NCI-H345 treated with DMSO at 0.1 percent for 48 hours (cell line): Measurements from ENCODE around the gene PITPNC1.
A peak's percentile ranks its signal among the peaks of the same experiment; 100 is the strongest.
"Not testable (repeated sequence)": the region's sequence is repeated elsewhere in the genome, so short reads cannot be mapped to it uniquely, and the experiment has no call there.

Experiments
- DNase-seq: peaks from one replicate; lab custom pipeline; 2025; ENCODE audit not compliant: unreplicated experiment; lab: John Stamatoyannopoulos, UW

Gene PITPNC1

GRCh38 chr17:67712375-67712774, 335.3 kb downstream of the PITPNC1 start:
- DNase-seq = no peak

DNA sequence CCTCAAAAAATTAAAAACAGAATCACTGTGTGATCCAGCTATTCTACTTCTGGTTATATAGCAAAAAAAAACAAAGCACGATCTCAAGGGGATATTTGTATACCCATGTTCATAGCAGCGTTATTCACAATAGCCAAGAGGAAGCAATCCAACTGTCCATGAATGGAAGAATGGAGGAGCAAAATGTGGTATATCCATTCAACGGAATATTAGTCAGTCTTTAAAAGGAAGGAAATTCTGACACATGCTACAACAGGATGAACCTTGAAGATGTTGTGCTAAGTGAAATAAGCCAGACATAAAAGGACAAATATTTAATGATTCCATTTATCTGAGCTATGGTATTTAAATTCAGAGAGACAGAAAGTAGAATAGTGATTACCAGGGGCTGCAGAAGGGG, 336.1 kb downstream of the PITPNC1 start:
- no peak for DNase-seq

- DNase-seq = no peak
Observed at GRCh38 chr17:67716405-67716798, 339.3 kb downstream of the PITPNC1 start.

DNA sequence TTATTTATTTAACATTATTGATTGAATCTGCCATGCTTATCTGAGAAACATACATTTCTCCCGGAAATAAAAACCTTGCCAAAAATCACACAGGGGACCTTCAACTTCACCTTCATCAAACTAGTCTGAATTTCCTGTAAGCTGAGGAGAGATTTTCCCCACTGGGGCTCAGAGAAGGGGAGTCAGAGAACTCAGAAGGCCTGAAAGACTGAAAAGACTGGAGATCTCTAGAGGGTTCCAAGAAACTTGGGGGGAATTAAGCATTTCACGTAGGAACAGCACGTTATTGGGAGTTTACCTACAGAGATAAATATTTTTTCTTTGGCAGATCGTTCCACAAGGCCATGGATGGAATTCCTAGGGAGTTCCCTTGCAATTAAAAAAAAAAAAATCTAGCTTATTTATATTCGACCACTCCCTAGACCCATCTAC, 340.1 kb downstream of the PITPNC1 start:
- DNase-seq = no peak

DNA sequence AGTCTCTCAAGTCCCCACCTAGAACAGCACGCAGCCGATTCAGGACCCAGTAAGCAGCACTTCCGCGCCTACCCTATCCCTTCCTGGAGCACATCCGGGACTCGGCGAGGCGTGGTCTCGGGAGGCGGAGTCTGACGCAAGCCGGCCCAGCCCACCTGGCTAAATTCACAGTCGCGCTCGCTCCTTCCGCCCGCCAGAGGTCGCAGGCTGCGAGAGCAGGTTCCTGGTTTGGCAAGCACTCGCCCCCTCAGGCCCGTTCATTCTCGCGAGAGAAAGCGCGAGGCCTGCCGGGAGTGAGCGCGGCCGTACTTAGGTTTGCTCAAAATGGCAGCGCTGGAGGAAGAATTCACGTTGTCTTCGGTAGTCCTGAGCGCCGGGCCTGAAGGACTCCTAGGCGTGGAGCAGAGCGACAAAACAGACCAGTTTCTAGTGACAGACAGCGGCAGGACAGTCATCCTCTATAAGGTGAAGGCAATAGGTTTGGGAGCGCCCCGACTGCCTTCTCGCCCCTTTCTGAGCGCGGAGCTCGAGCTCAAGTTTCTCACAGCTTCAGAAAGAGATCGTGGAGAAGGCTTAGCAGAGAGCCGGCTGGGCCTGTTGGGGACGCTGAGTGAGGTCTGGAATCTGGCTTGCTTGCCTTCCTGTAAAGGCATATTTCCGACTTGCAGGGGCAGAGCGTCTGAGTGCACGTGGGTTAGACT, 340.7 kb downstream of the PITPNC1 start, which contains the start of gene NOL11:
TSS of gene NOL11 (plus strand) at position 313 of the 701 bp plus-strand sequence. CDS start at position 325, 12 bp downstream.
- peak; percentile 97 for DNase-seq

DNA sequence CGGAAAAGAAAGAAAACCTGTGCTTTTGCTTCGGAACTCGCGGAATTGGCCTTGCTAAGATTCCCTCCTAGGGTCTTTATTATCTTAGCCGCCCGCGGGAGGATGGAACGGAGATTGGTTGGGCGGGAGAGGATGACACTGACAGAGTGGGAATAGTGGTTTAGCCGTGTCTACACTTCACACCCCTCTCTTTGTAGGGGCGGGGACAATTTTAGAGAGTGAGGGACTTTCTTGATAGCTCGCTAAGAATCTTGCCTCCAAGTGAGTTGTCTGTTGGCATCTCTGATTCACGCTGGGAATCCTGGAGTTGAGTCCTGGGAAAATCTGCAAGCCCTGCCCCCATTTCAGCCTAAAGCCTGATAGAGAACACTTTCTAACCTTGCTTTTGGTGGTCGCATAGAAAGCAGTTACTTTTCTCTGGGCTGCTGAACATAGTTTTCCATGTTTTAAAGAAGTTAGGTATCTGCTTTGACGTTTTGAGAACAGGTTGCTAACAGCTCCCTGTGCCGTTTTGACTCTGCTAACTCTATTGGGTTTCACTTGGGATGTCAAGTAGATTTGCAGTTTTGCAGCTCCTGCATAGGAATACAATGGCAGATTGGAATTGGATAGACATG, 341.4 kb downstream of the PITPNC1 start:
- no peak for DNase-seq

DNA sequence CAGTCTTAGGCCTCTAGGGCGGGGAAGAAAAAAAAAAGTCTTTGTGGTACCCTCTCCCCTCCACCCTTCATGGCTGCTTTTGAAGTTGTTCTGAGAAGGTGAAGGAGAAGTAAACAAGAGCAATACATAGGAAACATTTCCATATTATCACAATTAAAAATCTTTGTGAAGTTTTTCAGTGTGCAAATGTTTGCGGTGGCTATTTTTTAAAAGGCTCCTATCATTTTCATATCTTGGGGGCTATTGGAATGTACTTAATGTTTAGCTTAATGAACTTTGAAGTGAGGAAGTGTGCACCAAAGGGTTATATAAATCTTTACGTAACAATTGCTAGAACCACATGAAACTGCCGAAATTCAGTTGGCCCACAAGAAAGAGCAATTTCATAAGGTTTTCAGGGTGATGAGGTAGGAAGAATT, 348.3 kb downstream of the PITPNC1 start:
- no peak for DNase-seq

- DNase-seq = no peak
Observed at GRCh38 chr17:67725807-67726206, 348.7 kb downstream of the PITPNC1 start.

DNA sequence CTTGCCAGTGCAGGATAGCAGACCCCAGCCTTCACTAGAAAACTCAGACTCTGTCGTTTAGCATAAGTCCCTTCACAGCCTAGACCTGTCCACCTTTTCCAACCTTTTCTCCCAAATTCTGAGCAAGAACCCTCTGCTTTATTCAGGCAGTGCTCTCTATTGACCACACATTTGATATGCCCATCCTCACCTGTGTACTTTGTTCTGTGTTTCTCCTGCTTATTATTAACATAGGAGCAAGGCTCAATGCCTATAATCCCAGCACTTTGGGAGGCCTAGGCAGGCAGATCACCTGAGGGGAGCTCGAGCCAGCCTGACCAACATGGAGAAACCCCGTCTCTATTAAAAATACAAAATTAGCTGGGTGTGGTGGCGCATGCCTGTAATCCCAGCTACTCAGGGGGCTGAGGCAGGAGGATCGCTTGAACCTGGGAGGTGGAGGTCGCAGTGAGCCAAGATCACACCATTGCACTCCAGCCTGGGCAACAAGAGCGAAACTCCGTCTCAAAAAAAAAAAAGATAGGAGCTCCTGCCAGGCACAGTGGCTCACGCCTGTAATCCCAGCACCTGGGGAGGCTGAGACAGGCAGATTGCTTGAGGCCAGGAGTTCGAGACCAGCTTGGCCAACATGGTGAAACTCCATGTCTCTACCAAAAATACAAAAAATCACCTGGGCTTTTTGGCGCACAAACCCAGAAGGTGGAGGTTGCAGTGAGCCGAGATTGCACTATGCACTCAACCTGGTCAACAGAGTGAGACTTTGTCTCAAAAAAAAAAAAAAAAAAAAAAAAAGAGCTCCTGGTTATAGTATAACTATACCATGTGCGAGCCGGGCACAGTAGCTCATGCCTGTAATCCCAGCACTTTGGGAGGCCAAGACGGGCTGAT, 350.3 kb downstream of the PITPNC1 start:
- not testable (repeated sequence) for DNase-seq

DNA sequence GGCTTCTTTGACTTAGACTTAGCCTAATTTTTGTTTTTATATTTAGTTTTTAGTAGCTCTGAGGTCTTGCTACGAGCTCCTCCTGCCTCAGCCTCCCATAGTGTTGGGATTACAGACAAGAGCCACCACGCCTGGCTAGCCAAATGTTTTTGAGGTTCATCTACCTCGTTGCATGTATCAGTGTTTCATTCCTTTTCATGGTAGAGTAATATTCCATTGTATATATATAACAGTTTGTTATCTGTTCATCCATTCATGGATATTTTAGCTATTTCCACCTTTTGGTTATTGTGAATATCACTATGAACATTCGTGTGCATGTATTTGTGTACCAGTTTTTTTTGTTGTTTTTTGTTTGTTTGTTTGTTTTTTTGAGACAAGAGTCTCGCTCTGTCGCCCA, 352.8 kb downstream of the PITPNC1 start:
- no peak for DNase-seq

DNA sequence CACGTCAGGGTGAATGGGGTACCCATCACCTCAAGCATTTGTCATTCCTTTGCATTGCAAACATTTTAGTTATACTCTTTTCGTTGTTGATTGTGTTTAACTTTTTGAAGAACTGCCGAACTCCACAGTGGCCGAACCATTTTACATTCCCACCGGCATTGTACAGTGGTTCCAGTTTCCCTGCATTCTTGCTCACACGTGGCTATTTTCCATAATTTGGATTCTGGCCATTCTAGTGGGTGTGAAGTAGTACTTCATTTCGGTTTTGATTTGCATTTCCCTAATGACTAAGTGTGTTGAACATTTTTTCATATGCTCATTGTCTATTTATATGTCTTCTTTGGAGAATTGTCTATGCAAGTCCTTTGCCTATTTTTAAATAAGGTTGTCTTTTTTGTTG, 353.6 kb downstream of the PITPNC1 start:
- no peak for DNase-seq

DNA sequence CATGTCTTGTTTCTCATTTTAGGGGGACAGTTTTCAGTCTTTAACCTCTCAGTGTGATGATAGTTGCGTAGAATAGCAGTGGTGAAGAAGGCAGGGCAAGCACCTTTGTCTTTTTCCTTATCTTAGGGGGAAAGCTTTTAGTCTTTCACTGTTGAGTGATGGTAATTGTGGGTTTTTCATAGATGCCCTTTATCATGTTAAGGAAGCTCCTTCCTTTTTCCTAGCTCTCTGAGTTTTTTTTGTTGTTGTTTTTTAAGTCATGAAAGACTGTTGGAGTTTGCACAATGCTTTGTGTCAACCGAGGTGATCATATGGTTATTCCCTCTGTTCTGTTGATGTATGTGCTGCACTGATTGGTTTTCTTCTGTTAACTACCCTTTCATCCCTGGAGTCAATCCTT, 356.4 kb downstream of the PITPNC1 start:
- no peak for DNase-seq

DNA sequence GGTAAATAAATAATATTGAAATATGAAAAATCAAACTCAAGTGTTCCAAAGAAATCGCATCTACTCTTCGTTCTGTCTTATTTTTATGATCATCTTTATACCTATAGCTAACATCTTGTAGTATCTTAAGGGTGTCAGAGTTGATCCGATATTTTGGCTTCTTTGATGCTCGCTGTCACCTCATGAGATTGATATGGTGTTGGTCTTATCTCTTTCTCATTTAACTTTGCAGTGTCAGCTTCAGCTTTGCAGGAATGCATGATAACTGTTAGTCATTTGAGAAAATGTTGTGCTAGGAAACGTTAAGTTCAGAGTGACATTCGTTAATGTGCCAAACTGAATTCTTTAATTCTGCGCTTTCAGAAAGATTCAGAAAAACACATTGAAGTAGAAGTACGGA, 360.1 kb downstream of the PITPNC1 start:
- DNase-seq = no peak

DNA sequence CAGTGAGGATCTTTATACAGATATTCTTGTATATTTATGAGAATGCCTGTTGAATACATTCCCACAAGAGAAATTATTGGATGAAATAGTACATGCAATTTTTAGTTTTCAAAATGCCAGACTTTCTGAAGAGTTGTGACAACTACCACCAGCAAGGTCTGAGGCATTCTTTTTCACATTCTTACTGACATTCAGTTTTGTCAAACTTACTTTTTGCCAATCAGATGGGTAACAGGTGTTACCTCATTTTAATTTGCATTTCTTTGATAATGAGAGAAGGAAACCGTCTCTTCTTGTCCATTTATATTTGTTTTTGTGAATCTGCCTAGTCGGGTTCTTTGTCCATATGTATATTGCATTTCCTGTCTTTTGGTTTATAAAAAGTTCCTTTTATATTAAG, 364.9 kb downstream of the PITPNC1 start:
- no peak for DNase-seq
